Right lung (tissue), 5 donors: ENCODE results near the gene SIGLEC6. TPM values are rescaled to one million over a fixed set of nuclear protein-coding genes. Genes with fewer than 3 reads are reported as not detected.

Source experiments
- DNase-seq, 2 donors: peaks; one replicate each; pipeline ENCODE4 v3.0.0-alpha.2; 2013
- polyA plus RNA-seq, 5 donors: library from polyadenylated mRNA; unstranded; fragments of 120-200 nt; gene quantifications; one replicate each; pipeline versions ENCODE4 v1.2.1 to v1.2.3, GENCODE V29; 2013; ENCODE audit warnings: inconsistent platforms in 1 of 5, low replicate concordance in 1 of 5; ENCODE audit not compliant: insufficient read length in 5 of 5, insufficient read depth in 1 of 5

The SIGLEC6 gene
- polyA plus RNA-seq, 5 donors, result 0.13 to 0.32 (median 0.23) TPM; not detected in 1

GRCh38 chr19:51548891-51549305, 17.4 kb upstream of the SIGLEC6 start:
- no peak for DNase-seq

GRCh38 chr19:51548213-51548651, 16.8 kb upstream of the SIGLEC6 start:
- no peak for DNase-seq

GRCh38 chr19:51547397-51548212, 16.1 kb upstream of the SIGLEC6 start:
- no peak for DNase-seq

DNA sequence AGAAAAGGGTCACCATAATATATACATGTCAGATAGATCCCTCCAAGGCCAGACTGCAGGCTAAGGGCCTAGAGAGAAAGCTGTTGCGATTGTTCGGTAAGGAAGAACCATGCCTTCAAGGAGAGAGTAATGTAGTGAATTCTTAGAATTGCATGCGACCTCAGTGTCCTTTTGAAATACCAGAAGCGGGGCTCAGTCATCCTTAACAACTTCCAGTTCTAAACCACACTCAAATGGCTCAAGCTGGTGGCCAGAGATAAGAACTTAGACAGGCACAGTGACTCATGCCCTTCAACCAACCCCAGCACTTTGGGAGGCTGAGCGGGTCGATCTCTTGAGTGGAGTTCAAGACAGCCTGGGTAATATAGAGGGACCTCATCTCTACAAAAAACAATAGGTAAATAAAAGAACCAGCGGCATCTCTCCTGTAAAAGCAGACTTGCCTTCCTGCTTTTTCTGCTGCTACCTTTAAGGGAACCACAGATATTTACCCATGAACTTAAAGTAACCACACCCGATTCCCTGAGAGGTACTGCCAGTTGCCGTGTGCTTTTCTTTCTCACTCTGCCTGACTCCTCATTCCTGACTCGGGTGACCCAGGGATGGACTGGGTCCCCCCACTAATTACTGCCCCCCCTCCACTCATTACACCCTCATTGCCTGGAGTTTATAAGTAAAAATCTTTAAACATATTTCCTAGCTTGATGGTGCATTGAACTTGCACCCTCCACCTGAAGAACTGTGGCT, 15.4 kb upstream of the SIGLEC6 start:
- no peak for DNase-seq

DNA sequence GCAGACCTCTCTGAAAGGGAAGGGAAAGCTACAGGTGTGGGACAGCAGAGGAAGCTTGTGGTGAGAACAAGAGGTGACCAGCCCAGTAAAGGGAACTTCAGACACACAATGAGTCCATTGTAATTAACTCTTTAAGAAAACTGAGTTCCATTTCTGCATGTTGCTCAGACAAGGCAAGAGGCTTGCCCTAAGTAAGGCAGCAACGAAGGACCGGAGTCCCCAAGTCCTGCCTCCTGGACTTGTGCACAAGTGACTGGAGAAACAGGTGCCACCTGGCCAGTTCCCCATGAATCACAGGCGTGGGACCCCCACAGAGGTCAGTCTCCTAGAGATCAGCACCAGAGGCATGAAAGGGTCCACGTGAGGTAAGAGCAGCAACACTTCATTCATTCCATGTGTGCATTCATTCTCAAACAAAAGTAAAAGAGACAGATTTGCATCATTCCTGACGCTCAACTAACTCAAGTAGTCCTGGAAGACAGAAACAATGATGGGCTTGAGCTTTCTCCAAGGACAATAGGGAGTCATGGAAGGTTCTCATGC, 14.7 kb upstream of the SIGLEC6 start:
- no peak for DNase-seq

GRCh38 chr19:51544038-51544437, 12.6 kb upstream of the SIGLEC6 start:
- DNase-seq, result no peak

- DNase-seq, result no peak
Measured at GRCh38 chr19:51542699-51543098, 11.2 kb upstream of the SIGLEC6 start.

- no peak for DNase-seq
Measured at GRCh38 chr19:51541458-51542357, 10.2 kb upstream of the SIGLEC6 start.

- DNase-seq, result no peak
Measured at GRCh38 chr19:51539821-51540366, 8.4 kb upstream of the SIGLEC6 start.

- DNase-seq, result no peak
Measured at GRCh38 chr19:51535535-51535934, 4.1 kb upstream of the SIGLEC6 start.

GRCh38 chr19:51530616-51531015, 854 bp downstream of the SIGLEC6 start:
- no peak for DNase-seq

- DNase-seq, result no peak
Measured at GRCh38 chr19:51529301-51529700, 2.2 kb downstream of the SIGLEC6 start.

- DNase-seq, result no peak
Measured at GRCh38 chr19:51525651-51526050, 5.8 kb downstream of the SIGLEC6 start.

DNA sequence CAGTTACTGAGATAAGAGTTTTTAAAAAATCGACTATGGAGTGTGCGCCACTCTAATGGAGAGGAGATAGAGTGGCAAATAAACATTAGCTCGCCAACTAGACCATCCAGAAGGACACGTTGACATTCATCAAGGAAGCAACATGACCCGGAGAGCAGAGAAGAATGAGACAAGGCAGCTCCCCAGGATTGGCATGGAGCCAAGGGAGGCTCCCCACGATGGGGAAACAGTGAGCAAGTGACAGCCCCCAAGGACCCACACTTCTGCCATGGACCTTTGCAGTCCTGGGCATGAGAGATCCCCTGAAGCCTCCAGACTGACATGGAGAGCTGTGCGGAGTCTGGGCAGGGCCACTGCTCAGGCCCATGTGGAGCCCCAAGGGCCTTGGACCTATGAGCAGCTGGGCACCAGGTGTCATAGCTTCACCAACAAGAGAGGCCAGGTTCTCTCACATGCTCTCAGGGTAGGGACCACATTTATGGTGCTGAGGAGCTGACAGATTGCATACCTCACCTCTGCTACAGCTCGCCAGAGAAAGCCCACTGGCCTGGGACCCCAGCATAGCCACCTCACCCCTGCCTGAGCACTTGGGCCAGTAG, 6.7 kb downstream of the SIGLEC6 start:
- no peak for DNase-seq

GRCh38 chr19:51521781-51522180, 9.7 kb downstream of the SIGLEC6 start:
- no peak for DNase-seq

- no peak for DNase-seq
Measured at GRCh38 chr19:51521357-51521756, 10.1 kb downstream of the SIGLEC6 start.

DNA sequence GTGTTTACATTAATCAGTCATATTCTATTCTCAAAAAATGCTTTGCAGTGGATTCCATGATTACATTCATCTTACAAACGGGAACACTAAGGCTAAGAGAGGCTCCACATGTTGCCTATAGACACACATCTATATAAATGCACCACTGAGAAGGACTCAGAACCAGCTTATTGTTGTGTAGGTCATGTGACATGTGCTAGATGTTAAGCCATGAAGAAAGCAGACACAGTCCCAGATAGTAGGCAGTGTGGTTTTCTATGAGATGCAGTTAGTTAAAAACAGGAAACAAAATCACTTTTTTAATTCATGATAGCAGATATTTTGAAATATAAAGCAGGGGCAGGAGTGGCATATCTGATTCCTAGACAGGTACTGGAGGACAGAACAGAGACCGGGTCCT, 10.7 kb downstream of the SIGLEC6 start:
- no peak for DNase-seq

GRCh38 chr19:51514866-51515481, 16.5 kb downstream of the SIGLEC6 start:
- DNase-seq, result peak; percentile 6 to 16

- no peak for DNase-seq
Measured at GRCh38 chr19:51513968-51514367, 17.5 kb downstream of the SIGLEC6 start.

DNA sequence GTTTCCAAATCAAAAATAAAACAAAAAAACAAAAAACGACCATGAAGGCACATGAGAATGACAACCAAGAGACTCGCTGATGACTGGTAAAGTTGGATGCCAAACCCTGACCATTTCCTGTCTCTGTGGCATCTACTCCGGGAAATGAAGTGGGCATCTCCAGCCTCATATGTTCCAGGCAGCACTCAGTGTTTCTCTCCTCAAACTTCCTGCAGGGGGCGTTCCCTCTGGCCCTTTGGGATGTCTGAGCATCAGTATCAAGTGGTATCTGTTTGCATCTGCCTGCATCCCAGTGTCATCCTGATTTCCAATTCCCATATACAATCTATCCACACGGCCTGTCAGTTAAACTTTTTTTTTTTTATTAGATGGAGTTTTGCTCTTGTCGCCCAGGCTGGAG, 20.1 kb downstream of the SIGLEC6 start:
- DNase-seq, result no peak
